H1 (cell line): ENCODE measurements around the gene KCNK15. TPM values are rescaled to one million over a fixed set of nuclear protein-coding genes. Genes with fewer than 3 reads are reported as not detected.

ENCODE experiments used
- CTCF ChIA-PET: fragments of 300-600 bp; sonication (Branson Sonifier 250); formaldehyde crosslinking; loops from one replicate; lab custom pipeline; 2021; ENCODE audit not compliant: partially characterized antibody; lab: Charles Lee
- POLR2A ChIA-PET: fragments of 300-600 bp; sonication (Branson Sonifier 250); formaldehyde crosslinking; loops from one replicate; lab custom pipeline; 2021; ENCODE audit warnings: inconsistent platforms; ENCODE audit not compliant: partially characterized antibody; lab: Charles Lee
- DNase-seq, 2 experiments: peaks; one replicate each; pipeline versions ENCODE4 v3.0.0 to v3.0.0-alpha.2; 2010 to 2022; ENCODE audit warnings: low spot score in 2 of 2, low read depth in 1 of 2, mixed read lengths in 1 of 2
- FAIRE-seq: peaks from 2 replicates; lab custom pipeline; 2011; peaks lifted over from hg19 to GRCh38; lab: Jason Lieb, UNC
- H2AFZ ChIP-seq: 2 replicates; pipeline ENCODE4 v1.8.1; 2012; ENCODE audit warnings: low read length, inconsistent platforms
- H2AK5ac ChIP-seq: 2 replicates; pipeline ENCODE4 v1.6.1; 2013; ENCODE audit warnings: low read depth, low read length
- H2BK120ac ChIP-seq: replicated peaks from 2 replicates; pipeline ENCODE3; 2013; ENCODE audit warnings: low read depth, low read length, inconsistent platforms
- H2BK12ac ChIP-seq: 2 replicates; pipeline ENCODE4 v1.6.1; 2013; ENCODE audit warnings: low read depth, low read length
- H2BK15ac ChIP-seq: 2 replicates; pipeline ENCODE4 v1.6.1; 2013; ENCODE audit warnings: low read length
- H2BK20ac ChIP-seq: 2 replicates; pipeline ENCODE4 v1.6.1; 2013; ENCODE audit warnings: low read length
- H2BK5ac ChIP-seq: 2 replicates; pipeline ENCODE4 v1.6.1; 2013; ENCODE audit warnings: low read depth, low read length
- H3K14ac ChIP-seq: 2 replicates; pipeline ENCODE4 v1.6.1; 2013; ENCODE audit warnings: inconsistent platforms; ENCODE audit not compliant: insufficient read length
- H3K18ac ChIP-seq: 2 replicates; pipeline ENCODE4 v1.6.1; 2013; ENCODE audit warnings: low read length; ENCODE audit errors: extremely low read depth
- H3K23ac ChIP-seq: 2 replicates; pipeline ENCODE4 v1.6.1; 2013; ENCODE audit warnings: inconsistent platforms; ENCODE audit not compliant: insufficient read length
- H3K23me2 ChIP-seq: 2 replicates; pipeline ENCODE4 v1.6.1; 2013; ENCODE audit warnings: low read depth, low read length
- H3K27ac ChIP-seq: 2 replicates; pipeline ENCODE4 v1.6.1; 2011; ENCODE audit warnings: low read depth, low read length, inconsistent platforms
- H3K27me3 ChIP-seq, 4 experiments: replicated peaks in 1 of 4; 1 replicate in 1 of 4; 2 replicates in 3 of 4; pipeline versions ENCODE4 v1.6.1 to v1.8.1; 2011 to 2013; ENCODE audit warnings: low read length in 3 of 4, mild to moderate bottlenecking in 3 of 4, inconsistent platforms in 2 of 4, mixed read lengths in 2 of 4, moderate library complexity in 1 of 4; ENCODE audit not compliant: control insufficient read depth in 3 of 4, insufficient read depth in 3 of 4; ENCODE audit errors: extremely low read depth in 1 of 4
- H3K36me3 ChIP-seq, 4 experiments: 2 replicates each; pipeline versions ENCODE4 v1.6.1 to v1.8.1; 2011 to 2013; ENCODE audit warnings: mild to moderate bottlenecking in 4 of 4, low read length in 3 of 4, moderate library complexity in 2 of 4, control low read depth in 1 of 4, inconsistent platforms in 1 of 4; ENCODE audit not compliant: insufficient read depth in 4 of 4, control insufficient read depth in 2 of 4
- H3K4ac ChIP-seq: replicated peaks from 2 replicates; pipeline ENCODE3; 2013; ENCODE audit warnings: low read length, low read depth, mixed read lengths, inconsistent platforms; ENCODE audit not compliant: insufficient read length
- H3K4me1 ChIP-seq, 4 experiments: replicated peaks in 1 of 4; 1 replicate in 1 of 4; 2 replicates in 3 of 4; pipeline versions ENCODE4 v1.6.1 to v1.8.1; 2011 to 2013; ENCODE audit warnings: low read length in 3 of 4, inconsistent platforms in 2 of 4, mixed read lengths in 1 of 4; ENCODE audit not compliant: insufficient read depth in 4 of 4, control insufficient read depth in 3 of 4
- H3K4me2 ChIP-seq, 2 experiments: 2 replicates each; pipeline versions ENCODE4 v1.6.1 to v1.8.1; 2011 to 2013; ENCODE audit warnings: low read depth in 2 of 2, low read length in 2 of 2, control low read depth in 1 of 2, inconsistent platforms in 1 of 2, mild to moderate bottlenecking in 1 of 2; ENCODE audit not compliant: insufficient read depth in 1 of 2
- H3K4me3 ChIP-seq, 4 experiments: fragments of 200-600, 300-600 bp in 1 of 4; sonication (generic), shearing (Covaris generic), sonication (Bioruptor Twin) in 1 of 4; 2 replicates each; pipeline versions ENCODE4 v1.5.1 to v1.8.1; 2011 to 2016; ENCODE audit warnings: low read length in 4 of 4, low read depth in 3 of 4, control low read depth in 2 of 4, inconsistent platforms in 2 of 4, mild to moderate bottlenecking in 2 of 4, mixed read lengths in 1 of 4, moderate library complexity in 1 of 4; ENCODE audit not compliant: insufficient read depth in 2 of 4; ENCODE audit errors: extremely low read depth in 1 of 4
- H3K56ac ChIP-seq: replicated peaks from 2 replicates; pipeline ENCODE3; 2013; ENCODE audit warnings: low read depth, mild to moderate bottlenecking, mixed read lengths, low read length, inconsistent platforms; ENCODE audit not compliant: insufficient read length
- H3K79me1 ChIP-seq: 2 replicates; pipeline ENCODE4 v1.6.1; 2013; ENCODE audit warnings: low read depth, low read length, control low read depth
- H3K79me2 ChIP-seq, 2 experiments: 2 replicates each; pipeline versions ENCODE4 v1.6.1 to v1.8.1; 2012 to 2013; ENCODE audit warnings: low read length in 2 of 2, mild to moderate bottlenecking in 2 of 2, inconsistent platforms in 1 of 2; ENCODE audit not compliant: insufficient read depth in 2 of 2, control insufficient read depth in 1 of 2
- H3K9ac ChIP-seq, 4 experiments: replicated peaks in 1 of 4; 1 replicate in 1 of 4; 2 replicates in 3 of 4; pipeline versions ENCODE4 v1.6.1 to v1.8.1; 2011 to 2013; ENCODE audit warnings: low read depth in 3 of 4, low read length in 3 of 4, control low read depth in 2 of 4, mild to moderate bottlenecking in 2 of 4, moderate library complexity in 2 of 4, inconsistent platforms in 1 of 4; ENCODE audit errors: extremely low read depth in 1 of 4
- H3K9me3 ChIP-seq, 2 experiments: 2 replicates each; pipeline versions ENCODE4 v1.6.1 to v1.8.1; 2012 to 2013; ENCODE audit warnings: mild to moderate bottlenecking in 2 of 2, moderate library complexity in 2 of 2, control low read depth in 1 of 2, inconsistent platforms in 1 of 2, low read depth in 1 of 2, low read length in 1 of 2, mixed read lengths in 1 of 2; ENCODE audit not compliant: insufficient read depth in 2 of 2
- H4K20me1 ChIP-seq, 2 experiments: replicated peaks in 1 of 2; 2 replicates each; pipeline versions ENCODE3 to v1.8.1; 2011 to 2013; ENCODE audit warnings: inconsistent platforms in 2 of 2, low read length in 2 of 2, mild to moderate bottlenecking in 1 of 2; ENCODE audit not compliant: insufficient read depth in 2 of 2, control insufficient read depth in 1 of 2
- H4K5ac ChIP-seq: 2 replicates; pipeline ENCODE4 v1.6.1; 2013; ENCODE audit warnings: low read length, low read depth, mixed read lengths, inconsistent platforms; ENCODE audit not compliant: insufficient read length
- H4K8ac ChIP-seq: 2 replicates; pipeline ENCODE4 v1.8.0; 2013; ENCODE audit warnings: mild to moderate bottlenecking, moderate library complexity, low read length, inconsistent platforms; ENCODE audit not compliant: insufficient read depth; ENCODE audit errors: extremely low read depth
- H4K91ac ChIP-seq: replicated peaks from 2 replicates; pipeline ENCODE3; 2013; ENCODE audit warnings: low read length, mixed read lengths, inconsistent platforms; ENCODE audit not compliant: insufficient read length
- EGR1 ChIP-seq: IDR thresholded peaks from 2 replicates; pipeline ENCODE4 v1.6.1; 2011; ENCODE audit warnings: low read depth, low read length, borderline replicate concordance
- GABPA ChIP-seq: IDR thresholded peaks from 2 replicates; pipeline ENCODE4 v1.6.1; 2011; ENCODE audit warnings: mild to moderate bottlenecking, low read length, moderate library complexity, borderline replicate concordance; ENCODE audit not compliant: insufficient read depth
- GTF2F1 ChIP-seq: IDR thresholded peaks from 2 replicates; pipeline ENCODE4 v1.6.1; 2012; ENCODE audit warnings: low read depth, low read length, improper control_type of control experiment, borderline replicate concordance
- NRF1 ChIP-seq: IDR thresholded peaks from 2 replicates; pipeline ENCODE4 v1.6.1; 2011; ENCODE audit warnings: mild to moderate bottlenecking, low read depth, low read length, improper control_type of control experiment
- POU5F1 ChIP-seq: IDR thresholded peaks from 2 replicates; pipeline ENCODE4 v1.6.1; 2011; ENCODE audit warnings: low read depth, mild to moderate bottlenecking, low read length, moderate library complexity
- RFX5 ChIP-seq: IDR thresholded peaks from 2 replicates; pipeline ENCODE4 v1.6.1; 2011; ENCODE audit warnings: low read depth, low read length, improper control_type of control experiment, borderline replicate concordance
- RNF2 ChIP-seq: fragments of 200-900, 300-1000 bp; sonication (generic); IDR thresholded peaks from 2 replicates; pipeline ENCODE4 v1.7.1; 2016; ENCODE audit warnings: borderline replicate concordance, low read depth, mild to moderate bottlenecking, antibody characterized with exemption, low read length; ENCODE audit not compliant: poor library complexity, severe bottlenecking; ENCODE audit errors: missing control alignments
- SAP30 ChIP-seq: fragments of 300-600 bp; sonication (generic); IDR thresholded peaks from 2 replicates; pipeline ENCODE4 v1.7.1; 2012; ENCODE audit warnings: low read length, moderate library complexity, mild to moderate bottlenecking, inconsistent platforms; ENCODE audit not compliant: insufficient read depth, insufficient replicate concordance
- SRF ChIP-seq: IDR thresholded peaks from 2 replicates; pipeline ENCODE4 v1.6.1; 2011; ENCODE audit warnings: mild to moderate bottlenecking, low read depth, low read length, moderate library complexity
- TAF7 ChIP-seq: optimal IDR thresholded peaks from 2 replicates; pipeline ENCODE3; 2011; ENCODE audit warnings: low read depth, mild to moderate bottlenecking, inconsistent platforms, low read length, moderate library complexity, borderline replicate concordance
- YY1 ChIP-seq: IDR thresholded peaks from 2 replicates; pipeline ENCODE4 v1.6.1; 2011; ENCODE audit warnings: low read depth, mild to moderate bottlenecking, low read length
- WGBS, 2 experiments: shearing (Covaris generic) in 1 of 2; methylation state at CpG; one replicate each; pipeline versions ENCODE4 v1.1.6 to v1.1.7; 2013 to 2015; ENCODE audit warnings: low lambda C conversion rate in 2 of 2, mixed read lengths in 2 of 2, inconsistent platforms in 1 of 2, low coverage in 1 of 2, missing lambda C conversion rate in 1 of 2; ENCODE audit not compliant: insufficient replicate concordance in 2 of 2, insufficient coverage in 1 of 2, insufficient read length in 1 of 2; ENCODE audit errors: extremely low coverage in 1 of 2, missing lambda C conversion rate in 1 of 2; 5-methylcytosine and 5-hydroxymethylcytosine counted together
- polyA plus RNA-seq, 7 experiments: library from polyadenylated mRNA; depleted of rRNA in 3 of 7; stranded (reverse) in 5 of 7; unstranded in 2 of 7; fragments of >200 nt in 5 of 7; fragments of 200-250 nt in 2 of 7; gene quantifications; 1 replicate in 5 of 7; 2 replicates in 1 of 7; 4 replicates in 1 of 7; pipeline versions ENCODE4 v1.2.1 to v1.2.3, GENCODE V29; 2011 to 2013; ENCODE audit warnings: missing spikeins in 2 of 7, mixed read lengths in 2 of 7
- total RNA-seq: library from RNA; stranded (reverse); fragmentation: NEBNext Ultra II Directional; extraction: Animal tissue kit (Norgen Biotek cat#: 25700); gene quantifications from 2 replicates; pipeline ENCODE4 v1.2.1, GENCODE V29; 2021
- TF ChIP-seq, protein P1 (sequence below): IDR thresholded peaks from 2 replicates; pipeline ENCODE4 v1.6.1; 2012; ENCODE audit warnings: inconsistent platforms

The KCNK15 gene
- total and polyA plus RNA-seq, 2 of the 8 experiments (the other 6 are each of a cell fraction or from before 2014, with no cell fraction given) = 0.24 to 0.33 TPM

DNA sequence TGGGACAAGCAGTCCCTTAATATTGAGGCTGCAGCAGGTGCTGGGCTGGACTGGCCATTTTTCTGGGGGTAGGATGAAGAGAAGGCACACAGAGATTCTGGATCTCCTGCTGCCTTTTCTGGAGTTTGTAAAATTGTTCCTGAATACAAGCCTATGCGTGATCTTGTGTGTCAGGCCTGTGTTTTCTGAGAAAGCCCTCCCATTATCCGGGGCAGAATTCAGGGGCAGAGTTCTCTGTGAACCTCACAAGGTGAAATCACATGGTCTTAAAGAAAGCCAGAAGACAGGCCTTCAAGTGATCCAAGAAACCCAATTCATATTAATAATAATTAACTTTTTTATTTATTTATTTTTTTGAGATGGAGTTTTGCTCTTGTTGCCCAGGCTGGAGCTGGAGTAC, 18.0 kb upstream of the KCNK15 start:
- H2BK20ac ChIP-seq = 0 out of 2 replicates have a peak overlapping the region, but pooled peaks have one; percentile 43
- no peaks in the 10 kb centered on the region for H3K9me3 ChIP-seq
- no peaks in the 10 kb centered on the region for H3K36me3 ChIP-seq
- WGBS, 2 experiments = 80% methylated on average over 2 of the region's 2 CpGs; no CpG with 5 or more reads in 1 of the 2 experiments
- no peak overlapping the region for H3K4ac ChIP-seq
- H4K20me1 ChIP-seq = no peaks in the 10 kb centered on the region
- no peak overlapping the region for H3K14ac ChIP-seq
- no peak for FAIRE-seq
- no peaks in the 10 kb centered on the region for H3K23me2 ChIP-seq
- POLR2A ChIA-PET = interaction anchor here (1.5 to 1.7 kb wide), 2 partner anchors 26 to 44 kb away, joined by 4 to 5 read pairs; no protein-coding TSS in a partner anchor
- H4K8ac ChIP-seq = no peak overlapping the region
- H3K4me2 ChIP-seq = no peak overlapping the region
- peaks cover 7 to 19% (median 14%) of the 10 kb centered on the region in 4 experiments for H3K4me1 ChIP-seq
- no peak overlapping the region for H2AK5ac ChIP-seq
- no peak overlapping the region for H3K4me3 ChIP-seq
- 0 out of 2 replicates have a peak overlapping the region, but pooled peaks have one; percentile 62 for H3K18ac ChIP-seq
- peak overlapping the region; percentile 61; the same call in 1 of the 2 replicates for H2BK5ac ChIP-seq
- peak overlapping the region; percentile 81; the same call in 1 of the 2 replicates for H2BK12ac ChIP-seq
- no peaks in the 10 kb centered on the region for H3K27me3 ChIP-seq
- CTCF ChIA-PET = interaction anchor here (1.2 to 20.4 kb wide), 6 partner anchors 11 to 43 kb away, joined by 3 to 180 read pairs (median 84); partner anchors contain the start of gene CCN5
- no peak overlapping the region for H3K56ac ChIP-seq
- H4K91ac ChIP-seq = no peak overlapping the region
- H4K5ac ChIP-seq = no peak overlapping the region
- H3K79me1 ChIP-seq = no peaks in the 10 kb centered on the region
- H3K27ac ChIP-seq = no peak overlapping the region
- H3K9ac ChIP-seq = no peak overlapping the region
- H2BK15ac ChIP-seq = peak overlapping the region; percentile 53; the same call in 1 of the 2 replicates
- H2AFZ ChIP-seq = no peak overlapping the region
- DNase-seq = no peak
- H2BK120ac ChIP-seq = no peak overlapping the region
- H3K23ac ChIP-seq = no peak overlapping the region
- TF ChIP-seq TAF7 = no peak
- TF ChIP-seq RFX5 = no peak
- no peak for TF ChIP-seq NRF1
- TF ChIP-seq, protein P1, sequence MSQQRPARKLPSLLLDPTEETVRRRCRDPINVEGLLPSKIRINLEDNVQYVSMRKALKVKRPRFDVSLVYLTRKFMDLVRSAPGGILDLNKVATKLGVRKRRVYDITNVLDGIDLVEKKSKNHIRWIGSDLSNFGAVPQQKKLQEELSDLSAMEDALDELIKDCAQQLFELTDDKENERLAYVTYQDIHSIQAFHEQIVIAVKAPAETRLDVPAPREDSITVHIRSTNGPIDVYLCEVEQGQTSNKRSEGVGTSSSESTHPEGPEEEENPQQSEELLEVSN = no peak
- no peak for TF ChIP-seq POU5F1
- TF ChIP-seq GTF2F1 = no peak
- TF ChIP-seq SRF = no peak
- no peak for TF ChIP-seq EGR1
- no peak for TF ChIP-seq YY1
- no peak for TF ChIP-seq RNF2
- no peak for TF ChIP-seq SAP30
- no peak for TF ChIP-seq GABPA
- no peaks in the 10 kb centered on the region for H3K79me2 ChIP-seq
